Measurements from ENCODE around the gene PPP2R5C. TPM values are rescaled to one million over a fixed set of nuclear protein-coding genes. Genes with fewer than 3 reads are reported as not detected.

PPP2R5C gene
- total RNA-seq, 1 experiment from 2014 or later: 93.0 TPM

GRCh38 chr14:101736585-101736984, 24.9 kb upstream of the PPP2R5C start:
- Histone ChIP-seq H2BK20ac (ENCODE audit: low read depth, low read length, poor library complexity, severe bottlenecking) (no peak overlapping the region), H3K56ac (ENCODE audit: insufficient read length, low read depth, low read length) (no peak overlapping the region), H3T11ph (ENCODE audit: low read length) (no peak overlapping the region), H2BK120ac (ENCODE audit: low read depth, low read length, poor library complexity, severe bottlenecking) (no peak overlapping the region), H3K27ac (ENCODE audit: insufficient read length, low read depth, low read length) (no peak overlapping the region), H3K4me2 (ENCODE audit: insufficient read depth, insufficient read length, low read length) (no peak overlapping the region), H3K9me3 (ENCODE audit: control insufficient read depth, low read depth, low read length) (no peaks in the 10 kb centered on the region), H3K9ac (ENCODE audit: extremely low read depth, insufficient read length, low read length) (no peak overlapping the region), H3K23me2 (ENCODE audit: insufficient read length, low read depth, low read length, poor library complexity, severe bottlenecking) (no peaks in the 10 kb centered on the region), H4K5ac (ENCODE audit: insufficient read length, low read depth, low read length) (no peak overlapping the region), H2BK5ac (ENCODE audit: insufficient read length, low read length) (no peak overlapping the region), H3K79me1 (ENCODE audit: insufficient read depth, low read depth, low read length, poor library complexity, severe bottlenecking) (no peaks in the 10 kb centered on the region), H3K79me2 (ENCODE audit: insufficient read depth, low read length) (no peaks in the 10 kb centered on the region), H2BK15ac (ENCODE audit: low read depth, low read length) (no peak overlapping the region), H2AK5ac (ENCODE audit: insufficient read length, low read length) (no peak overlapping the region), H3K23ac (ENCODE audit: insufficient read length, low read depth, low read length) (no peak overlapping the region), H3K14ac (ENCODE audit: insufficient read depth, low read length) (no peak overlapping the region), H3K4me1 (ENCODE audit: insufficient read depth, low read length) (peaks cover 3% of the 10 kb centered on the region; the same call in 1 of the 2 replicates), H2BK12ac (ENCODE audit: insufficient read length, low read depth, low read length) (no peak overlapping the region), H2AFZ (ENCODE audit: low read length) (no peak overlapping the region), H3K27me3 (ENCODE audit: insufficient read depth, low read length) (no peaks in the 10 kb centered on the region), H4K20me1 (ENCODE audit: control insufficient read depth, insufficient read depth, insufficient read length) (no peaks in the 10 kb centered on the region), H3K4ac (ENCODE audit: low read depth, low read length) (no peak overlapping the region), H4K91ac (ENCODE audit: insufficient read length, low read depth, low read length) (no peak overlapping the region), H3K18ac (ENCODE audit: insufficient read length, low read depth, low read length) (no peak overlapping the region), H4K8ac (replicated peaks; ENCODE audit: insufficient read length, low read depth, low read length) (no peak overlapping the region)
- Mint-ChIP-seq H3K9me3 (peaks cover 20 to 23% of the 10 kb centered on the region in 2 experiments), H3K4me3 (no peak overlapping the region), H3K27ac (no peak overlapping the region), H3K27me3 (ENCODE audit: low read depth) (peaks cover 11% of the 10 kb centered on the region), H3K36me3 (ENCODE audit: insufficient read depth in 1 of 3, low read depth in 3 of 3) (peaks cover 3 to 13% (median 7%) of the 10 kb centered on the region in 3 experiments; a peak in 3 of 7 replicates), H3K4me1 (peaks cover 6 to 7% of the 10 kb centered on the region in 2 experiments)
- no peak for DNase-seq
- no CpG with 5 or more reads among the region's 8 CpGs for WGBS (ENCODE audit: extremely low coverage, insufficient read length, low lambda C conversion rate)
- TF ChIP-seq, protein P1, sequence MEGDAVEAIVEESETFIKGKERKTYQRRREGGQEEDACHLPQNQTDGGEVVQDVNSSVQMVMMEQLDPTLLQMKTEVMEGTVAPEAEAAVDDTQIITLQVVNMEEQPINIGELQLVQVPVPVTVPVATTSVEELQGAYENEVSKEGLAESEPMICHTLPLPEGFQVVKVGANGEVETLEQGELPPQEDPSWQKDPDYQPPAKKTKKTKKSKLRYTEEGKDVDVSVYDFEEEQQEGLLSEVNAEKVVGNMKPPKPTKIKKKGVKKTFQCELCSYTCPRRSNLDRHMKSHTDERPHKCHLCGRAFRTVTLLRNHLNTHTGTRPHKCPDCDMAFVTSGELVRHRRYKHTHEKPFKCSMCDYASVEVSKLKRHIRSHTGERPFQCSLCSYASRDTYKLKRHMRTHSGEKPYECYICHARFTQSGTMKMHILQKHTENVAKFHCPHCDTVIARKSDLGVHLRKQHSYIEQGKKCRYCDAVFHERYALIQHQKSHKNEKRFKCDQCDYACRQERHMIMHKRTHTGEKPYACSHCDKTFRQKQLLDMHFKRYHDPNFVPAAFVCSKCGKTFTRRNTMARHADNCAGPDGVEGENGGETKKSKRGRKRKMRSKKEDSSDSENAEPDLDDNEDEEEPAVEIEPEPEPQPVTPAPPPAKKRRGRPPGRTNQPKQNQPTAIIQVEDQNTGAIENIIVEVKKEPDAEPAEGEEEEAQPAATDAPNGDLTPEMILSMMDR (conservative IDR thresholded peaks at IDR 0.05): no peak
